Iris pigment epithelial cell (primary cell): ENCODE results near the gene CENPM.

Source experiments
- DNase-seq: peaks from one replicate; pipeline ENCODE4 v3.0.0-alpha.2; 2011; ENCODE audit warnings: low read depth

Gene CENPM

DNA sequence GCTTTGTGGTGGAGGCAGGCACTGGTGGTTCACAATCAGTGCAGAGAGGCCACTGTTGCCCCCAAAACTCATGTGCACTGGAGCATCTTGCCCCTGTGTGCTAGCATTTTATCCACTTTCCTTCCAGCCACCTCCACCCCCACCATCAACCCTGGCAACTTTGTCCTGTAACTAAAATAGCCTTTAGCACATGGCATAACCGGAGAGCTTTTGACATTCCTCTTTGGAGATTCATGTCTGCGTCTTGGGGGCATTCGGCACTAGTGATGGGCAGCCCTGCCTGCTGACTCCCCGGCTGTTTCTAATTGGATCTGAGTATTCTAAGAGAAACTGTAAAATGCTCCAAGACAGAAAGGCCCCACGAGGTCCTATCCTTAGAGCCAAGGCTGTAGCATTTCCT is 47.8 kb downstream of the CENPM start:
- DNase-seq = no peak

DNA sequence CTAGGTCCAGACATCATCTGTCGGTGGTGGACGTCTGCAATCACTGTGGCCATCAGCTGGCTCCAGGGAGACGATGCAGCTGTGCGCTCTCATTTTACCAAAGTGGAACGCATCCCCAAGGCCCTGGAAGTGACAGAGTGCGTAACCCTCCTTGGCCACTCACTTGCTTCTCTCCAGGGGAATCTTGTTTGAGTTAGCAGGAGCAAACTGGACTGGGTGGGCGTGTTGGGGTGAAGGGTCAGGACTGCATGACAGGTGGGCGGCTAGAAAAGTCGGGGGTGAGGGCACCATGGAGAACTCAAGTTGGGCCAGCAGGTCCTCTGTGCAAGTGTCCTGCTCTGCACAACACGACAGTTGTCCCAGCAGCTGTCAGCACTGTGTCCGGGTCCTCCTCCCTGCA is 48.3 kb downstream of the CENPM start:
- no peak for DNase-seq

DNA sequence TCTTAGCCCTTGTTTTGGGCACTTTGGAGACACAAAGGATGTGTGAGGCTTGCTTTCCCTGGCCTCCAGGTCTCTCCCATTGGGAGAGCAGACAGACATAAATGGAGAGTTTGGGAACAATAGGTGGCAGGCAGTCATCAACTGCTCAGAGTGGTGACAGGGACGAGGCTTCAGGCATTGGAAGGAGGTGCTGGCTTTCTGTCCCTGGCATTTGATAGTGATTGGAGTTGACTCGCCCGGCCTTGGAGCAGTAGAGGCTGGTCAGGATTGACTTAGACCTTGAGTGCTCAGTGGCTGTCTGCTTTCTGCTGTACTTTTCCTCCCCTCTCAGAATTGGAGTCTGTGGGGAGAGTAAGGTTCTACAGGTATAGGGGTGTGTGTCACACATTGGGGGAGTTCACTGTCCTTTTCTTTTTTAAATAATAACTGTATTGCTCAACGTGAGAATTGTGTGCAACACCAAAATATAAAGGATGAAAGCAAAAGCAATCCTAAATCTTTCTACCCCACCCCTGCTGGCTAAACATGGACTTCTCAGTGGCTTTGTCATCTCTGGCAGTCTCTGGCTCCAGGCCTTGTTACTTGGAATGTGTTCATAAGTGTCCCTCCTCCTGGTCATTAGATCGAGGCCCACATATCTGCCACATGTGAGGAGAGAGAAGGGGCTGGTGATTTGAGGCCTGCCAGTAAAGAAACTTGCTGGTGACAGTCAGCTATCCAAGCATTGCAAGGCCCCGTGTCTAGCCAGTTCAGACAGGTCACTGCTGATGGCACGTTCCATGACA is 53.2 kb downstream of the CENPM start:
- DNase-seq = no peak

DNA sequence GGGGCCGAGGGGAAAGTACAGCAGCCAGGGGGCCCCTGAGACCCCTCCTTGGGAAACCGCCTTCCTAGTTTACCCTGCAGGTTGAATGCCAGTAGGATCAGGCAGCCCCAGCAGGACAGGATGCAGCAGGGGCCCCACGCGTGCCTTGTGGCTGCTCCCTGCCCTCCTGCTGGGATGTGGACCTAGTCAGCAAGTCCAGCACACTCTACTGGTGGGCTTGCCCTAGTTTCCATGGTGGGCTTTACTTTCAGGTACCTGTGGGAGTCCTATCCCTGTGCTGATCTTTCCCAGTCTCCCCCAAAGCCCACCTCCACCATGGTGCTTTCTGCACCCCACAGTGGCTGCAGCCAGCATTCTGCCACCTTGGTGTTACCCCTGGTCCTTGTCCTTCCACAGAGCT is 54.2 kb downstream of the CENPM start:
- DNase-seq = no peak

DNA sequence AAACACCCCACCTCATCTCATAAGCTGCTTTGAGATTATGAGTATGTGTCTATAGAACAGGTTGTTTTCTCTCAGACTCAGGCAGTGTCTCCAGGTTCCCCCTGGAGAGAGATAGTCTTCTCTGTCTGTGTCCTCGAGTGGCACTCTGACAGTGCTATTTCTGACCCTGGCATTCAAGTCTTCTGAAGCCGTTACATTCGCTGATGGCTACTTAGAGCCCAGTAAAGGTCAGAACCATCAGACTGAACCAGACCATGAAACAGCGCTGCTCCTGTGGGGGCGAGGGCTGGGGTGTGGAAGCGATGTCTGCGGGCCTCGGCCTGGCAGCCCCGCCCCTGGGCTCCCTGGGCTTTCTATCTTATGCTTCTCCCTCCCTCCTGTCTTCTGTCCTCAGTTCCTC is 55.5 kb downstream of the CENPM start:
- no peak for DNase-seq
